ENCODE data around the gene CKS1B. TPM values are rescaled to one million over a fixed set of nuclear protein-coding genes. Genes with fewer than 3 reads are reported as not detected.
A peak's percentile ranks its signal among the peaks of the same experiment; 100 is the strongest.
"Not testable (repeated sequence)": the region's sequence is repeated elsewhere in the genome, so short reads cannot be mapped to it uniquely, and the experiment has no call there.

Gene CKS1B
- total and polyA plus RNA-seq, 9 donors: 57.1 to 84.9 (median 69.9) TPM

DNA sequence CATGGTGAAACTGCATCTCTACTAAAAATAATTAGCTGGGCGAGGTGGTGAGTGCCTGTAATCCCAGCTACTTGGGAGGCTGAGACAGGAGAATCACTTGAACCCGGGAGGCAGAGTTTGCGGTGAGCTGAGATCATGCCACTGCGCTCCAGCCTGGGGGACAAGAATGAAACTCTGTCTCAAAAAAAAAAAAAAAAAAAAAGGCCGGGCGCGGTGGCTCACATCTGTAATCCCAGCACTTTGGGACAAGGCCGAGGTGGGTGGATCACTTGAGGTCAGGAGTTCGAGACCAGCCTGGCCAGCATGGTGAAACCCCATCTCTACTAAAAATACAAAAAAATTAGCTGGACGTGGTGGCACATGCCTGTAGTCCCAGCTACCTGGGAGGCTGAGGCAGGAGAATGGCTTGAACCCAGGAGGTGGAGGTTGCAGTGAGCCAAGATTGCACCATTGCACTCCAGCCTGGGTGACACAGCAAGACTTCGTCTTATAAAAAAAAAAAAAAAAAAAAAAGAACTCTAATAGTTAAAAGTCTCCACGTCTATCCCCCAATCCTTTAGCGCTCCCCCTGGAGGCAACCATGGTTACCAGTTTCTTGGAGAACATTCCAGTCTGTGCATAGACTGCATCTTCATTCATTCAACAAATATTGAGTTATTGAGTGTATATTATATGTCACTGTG, 21.0 kb downstream of the CKS1B start:
- not testable (repeated sequence) for H3K9me3 ChIP-seq (replicated peaks; ENCODE audit: control insufficient read depth, low read depth, low read length); H3K36me3 ChIP-seq (ENCODE audit: control insufficient read depth, insufficient read depth, low read length); H3K27me3 ChIP-seq (ENCODE audit: control insufficient read depth, insufficient read depth, low read length); H3K4me3 ChIP-seq (ENCODE audit: low read length); H3K27ac ChIP-seq (ENCODE audit: low read length)
- H3K4me1 ChIP-seq (ENCODE audit: control insufficient read depth, insufficient read depth, low read length): peaks cover 17% of the 10 kb centered on the region
- WGBS (ENCODE audit: insufficient coverage): no CpG with 5 or more reads among the region's 13 CpGs
- DNase-seq: peak; percentile 76

DNA sequence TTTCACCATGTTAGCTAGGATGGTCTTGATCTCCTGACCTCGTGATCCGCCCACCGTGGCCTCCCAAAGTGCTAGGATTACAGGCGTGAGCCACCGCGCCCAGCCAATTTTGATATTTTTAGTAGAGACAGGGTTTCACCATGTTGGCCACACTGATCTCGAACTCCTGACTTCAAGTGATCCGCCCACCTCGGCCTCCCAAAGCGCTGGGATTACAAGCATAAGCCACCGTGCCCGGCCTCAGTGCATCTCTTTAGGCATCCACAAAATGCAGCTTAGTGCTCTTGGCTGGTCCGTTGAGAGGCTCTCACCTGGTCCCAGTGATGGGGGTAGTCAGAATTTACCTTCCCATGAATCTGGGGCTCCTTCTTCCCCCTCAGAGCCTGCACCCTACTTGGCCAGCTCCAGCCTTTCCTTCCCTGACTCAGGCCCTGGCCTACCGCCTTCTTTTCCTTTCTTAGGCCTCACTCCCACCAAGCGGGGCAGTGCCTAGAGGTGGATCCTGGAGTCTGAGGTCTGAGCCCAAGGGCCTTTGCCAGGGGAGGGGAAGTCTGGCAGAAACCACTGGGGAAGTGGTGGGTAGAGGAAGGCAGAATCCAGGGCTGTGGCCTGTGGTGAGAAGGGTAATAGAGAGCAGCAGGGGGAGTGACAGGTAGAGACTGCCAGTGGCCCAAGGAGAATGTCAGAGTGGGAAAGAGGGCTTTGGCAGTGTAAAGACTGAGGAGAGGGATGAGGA, 22.7 kb downstream of the CKS1B start:
- Histone ChIP-seq H3K9me3 (replicated peaks; ENCODE audit: control insufficient read depth, low read depth, low read length) (no peaks in the 10 kb centered on the region), H3K27me3 (ENCODE audit: control insufficient read depth, insufficient read depth, low read length) (no peaks in the 10 kb centered on the region), H3K4me1 (ENCODE audit: control insufficient read depth, insufficient read depth, low read length) (peaks cover 27% of the 10 kb centered on the region), H3K4me3 (ENCODE audit: low read length) (no peak overlapping the region), H3K27ac (ENCODE audit: low read length) (no peak overlapping the region), H3K36me3 (ENCODE audit: control insufficient read depth, insufficient read depth, low read length) (no peaks in the 10 kb centered on the region)
- no peak for DNase-seq
- 89% methylated on average over 10 of the region's 15 CpGs for WGBS (ENCODE audit: insufficient coverage)

DNA sequence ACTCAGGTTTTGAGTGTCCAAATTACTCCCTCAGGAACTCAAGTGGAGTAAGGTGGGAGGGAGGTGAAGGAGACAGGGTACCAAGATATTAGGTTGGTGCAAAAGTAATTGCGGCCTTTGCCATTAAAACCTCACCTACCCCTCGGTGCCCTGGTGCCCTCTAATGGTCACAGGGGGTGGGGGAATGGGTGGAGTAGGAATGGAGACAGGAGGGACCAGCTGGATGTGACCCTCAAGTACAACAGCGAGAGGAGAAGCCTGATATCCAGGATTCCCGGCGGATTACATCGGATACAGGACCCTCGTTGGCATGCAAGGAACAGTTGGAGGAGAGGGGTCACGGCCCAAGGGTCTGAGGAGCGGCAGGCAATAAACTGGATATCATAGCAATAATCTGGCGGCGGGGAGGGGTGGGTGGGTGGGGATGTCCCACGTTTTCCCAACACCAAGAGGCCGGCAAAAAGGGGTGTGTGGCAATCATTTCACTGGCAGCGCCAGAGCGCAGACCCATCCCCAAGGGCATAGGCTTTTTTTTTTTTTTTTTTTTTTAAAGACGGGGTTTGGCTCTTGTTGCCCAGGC, 23.8 kb downstream of the CKS1B start:
- 72% methylated on average over 8 of the region's 16 CpGs for WGBS (ENCODE audit: insufficient coverage)
- Histone ChIP-seq H3K4me1 (ENCODE audit: control insufficient read depth, insufficient read depth, low read length) (peaks cover 33% of the 10 kb centered on the region), H3K9me3 (replicated peaks; ENCODE audit: control insufficient read depth, low read depth, low read length) (no peaks in the 10 kb centered on the region), H3K27me3 (ENCODE audit: control insufficient read depth, insufficient read depth, low read length) (no peaks in the 10 kb centered on the region), H3K36me3 (ENCODE audit: control insufficient read depth, insufficient read depth, low read length) (no peaks in the 10 kb centered on the region), H3K27ac (ENCODE audit: low read length) (no peak overlapping the region), H3K4me3 (ENCODE audit: low read length) (no peak overlapping the region)
- no peak for DNase-seq

DNA sequence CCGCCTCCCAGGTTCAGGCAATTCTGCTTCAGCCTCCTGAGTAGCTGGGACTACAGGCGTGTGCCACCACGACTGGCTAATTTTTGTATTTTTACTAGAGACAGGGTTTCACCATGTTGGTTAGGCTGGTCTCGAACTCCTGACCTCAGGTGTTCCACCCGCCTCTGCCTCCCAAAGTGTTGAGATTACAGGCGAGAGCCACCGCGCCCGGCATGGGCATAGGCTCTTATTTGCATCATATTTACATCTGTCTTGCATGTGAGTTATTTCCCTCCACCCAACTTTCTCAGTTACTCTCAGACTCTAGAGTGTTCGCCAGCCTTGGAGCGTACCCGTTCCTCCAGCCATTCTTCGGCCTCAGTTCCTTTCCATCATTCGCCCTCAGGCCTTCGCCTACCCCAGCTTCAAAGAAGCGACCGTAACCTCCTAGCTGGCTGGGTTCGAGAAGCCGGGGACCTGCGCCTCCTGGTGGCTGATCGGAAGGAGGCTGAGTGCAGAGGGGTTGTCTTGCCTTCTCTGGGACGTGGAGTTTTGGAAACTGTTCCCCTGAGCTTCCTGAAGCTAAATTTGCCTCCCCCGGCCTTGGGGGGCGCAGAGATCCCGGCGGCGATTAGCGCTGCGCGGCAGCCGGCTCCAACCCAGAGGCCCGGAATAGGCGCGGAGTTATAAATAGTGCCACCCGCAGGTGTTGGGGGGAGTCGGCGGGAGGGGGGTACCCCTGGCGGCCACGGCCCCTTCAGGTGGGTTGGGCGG, 24.5 kb downstream of the CKS1B start:
- Histone ChIP-seq H3K9me3 (replicated peaks; ENCODE audit: control insufficient read depth, low read depth, low read length) (no peaks in the 10 kb centered on the region), H3K27ac (ENCODE audit: low read length) (peak overlapping the region; percentile 96), H3K36me3 (ENCODE audit: control insufficient read depth, insufficient read depth, low read length) (no peaks in the 10 kb centered on the region), H3K4me1 (ENCODE audit: control insufficient read depth, insufficient read depth, low read length) (peaks cover 39% of the 10 kb centered on the region), H3K27me3 (ENCODE audit: control insufficient read depth, insufficient read depth, low read length) (no peaks in the 10 kb centered on the region), H3K4me3 (ENCODE audit: low read length) (peak overlapping the region; percentile 86)
- 11% methylated on average over 18 of the region's 40 CpGs for WGBS (ENCODE audit: insufficient coverage)
- peak; percentile 86 for DNase-seq

- WGBS (ENCODE audit: insufficient coverage): under 1% methylated on average over 39 of the region's 50 CpGs
- H3K4me3 ChIP-seq (ENCODE audit: low read length): peak overlapping the region; percentile 86
- H3K9me3 ChIP-seq (replicated peaks; ENCODE audit: control insufficient read depth, low read depth, low read length): no peaks in the 10 kb centered on the region
- H3K27me3 ChIP-seq (ENCODE audit: control insufficient read depth, insufficient read depth, low read length): no peaks in the 10 kb centered on the region
- H3K27ac ChIP-seq (ENCODE audit: low read length): peak overlapping the region; percentile 96
- DNase-seq: no peak
- H3K4me1 ChIP-seq (ENCODE audit: control insufficient read depth, insufficient read depth, low read length): peaks cover 47% of the 10 kb centered on the region
- H3K36me3 ChIP-seq (ENCODE audit: control insufficient read depth, insufficient read depth, low read length): no peaks in the 10 kb centered on the region
Observed at GRCh38 chr1:154999571-155000410, 25.3 kb downstream of the CKS1B start.

DNA sequence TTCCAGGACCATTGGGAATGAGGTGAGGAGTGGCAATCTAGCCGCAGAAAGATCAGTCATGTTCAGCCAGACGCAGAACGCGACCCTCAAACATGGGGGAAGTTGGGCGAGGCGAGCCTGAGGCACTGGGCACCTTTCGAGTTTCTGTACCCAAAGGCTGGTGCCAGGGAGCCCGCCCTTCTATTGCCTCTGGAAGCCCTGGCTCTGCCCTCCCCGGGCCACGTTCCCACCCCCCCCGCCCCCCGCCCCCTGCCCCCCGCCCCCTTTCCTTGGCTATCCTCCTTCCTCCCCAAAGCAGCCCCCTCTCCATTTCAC, 25.9 kb downstream of the CKS1B start:
- WGBS (ENCODE audit: insufficient coverage): 0% methylated on average over 6 of the region's 13 CpGs
- H3K36me3 ChIP-seq (ENCODE audit: control insufficient read depth, insufficient read depth, low read length): no peaks in the 10 kb centered on the region
- H3K4me1 ChIP-seq (ENCODE audit: control insufficient read depth, insufficient read depth, low read length): peaks cover 51% of the 10 kb centered on the region
- H3K27me3 ChIP-seq (ENCODE audit: control insufficient read depth, insufficient read depth, low read length): no peaks in the 10 kb centered on the region
- peak overlapping the region; percentile 96 for H3K27ac ChIP-seq (ENCODE audit: low read length)
- DNase-seq: peak; percentile 62
- no peaks in the 10 kb centered on the region for H3K9me3 ChIP-seq (replicated peaks; ENCODE audit: control insufficient read depth, low read depth, low read length)
- H3K4me3 ChIP-seq (ENCODE audit: low read length): peak overlapping the region; percentile 86

- peak overlapping the region; percentile 86 for H3K4me3 ChIP-seq (ENCODE audit: low read length)
- H3K9me3 ChIP-seq (replicated peaks; ENCODE audit: control insufficient read depth, low read depth, low read length): no peaks in the 10 kb centered on the region
- peak overlapping the region; percentile 96 for H3K27ac ChIP-seq (ENCODE audit: low read length)
- under 1% methylated on average over 19 of the region's 43 CpGs for WGBS (ENCODE audit: insufficient coverage)
- DNase-seq: peak; percentile 97
- H3K27me3 ChIP-seq (ENCODE audit: control insufficient read depth, insufficient read depth, low read length): no peaks in the 10 kb centered on the region
- H3K4me1 ChIP-seq (ENCODE audit: control insufficient read depth, insufficient read depth, low read length): peaks cover 56% of the 10 kb centered on the region
- H3K36me3 ChIP-seq (ENCODE audit: control insufficient read depth, insufficient read depth, low read length): no peaks in the 10 kb centered on the region
Observed at GRCh38 chr1:155000726-155001424, 26.4 kb downstream of the CKS1B start.

DNA sequence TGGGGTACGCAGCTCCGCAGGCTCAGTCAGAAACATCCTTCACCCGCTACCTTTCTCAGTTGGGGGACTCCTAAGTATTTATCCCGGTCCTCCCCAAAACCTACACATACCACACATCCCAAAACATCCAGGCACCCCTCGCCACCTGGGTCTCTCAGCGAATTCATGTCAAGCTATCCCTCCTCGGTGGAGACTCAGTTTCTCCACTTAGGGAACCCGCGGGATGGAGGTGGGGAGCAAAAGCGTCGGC, 26.9 kb downstream of the CKS1B start:
- WGBS (ENCODE audit: insufficient coverage): 0% methylated on average over 4 of the region's 11 CpGs
- H3K27ac ChIP-seq (ENCODE audit: low read length): peak overlapping the region; percentile 96
- DNase-seq: no peak
- peaks cover 61% of the 10 kb centered on the region for H3K4me1 ChIP-seq (ENCODE audit: control insufficient read depth, insufficient read depth, low read length)
- no peaks in the 10 kb centered on the region for H3K9me3 ChIP-seq (replicated peaks; ENCODE audit: control insufficient read depth, low read depth, low read length)
- no peaks in the 10 kb centered on the region for H3K36me3 ChIP-seq (ENCODE audit: control insufficient read depth, insufficient read depth, low read length)
- no peaks in the 10 kb centered on the region for H3K27me3 ChIP-seq (ENCODE audit: control insufficient read depth, insufficient read depth, low read length)
- H3K4me3 ChIP-seq (ENCODE audit: low read length): peak overlapping the region; percentile 86

GRCh38 chr1:155001675-155002463, 27.4 kb downstream of the CKS1B start:
- Histone ChIP-seq H3K27me3 (ENCODE audit: control insufficient read depth, insufficient read depth, low read length) (no peaks in the 10 kb centered on the region), H3K4me3 (ENCODE audit: low read length) (peak overlapping the region; percentile 86), H3K9me3 (replicated peaks; ENCODE audit: control insufficient read depth, low read depth, low read length) (no peaks in the 10 kb centered on the region), H3K27ac (ENCODE audit: low read length) (peak overlapping the region; percentile 96), H3K4me1 (ENCODE audit: control insufficient read depth, insufficient read depth, low read length) (peaks cover 64% of the 10 kb centered on the region), H3K36me3 (ENCODE audit: control insufficient read depth, insufficient read depth, low read length) (no peaks in the 10 kb centered on the region)
- WGBS (ENCODE audit: insufficient coverage): 0% methylated on average over 7 of the region's 38 CpGs
- peak; percentile 100 for DNase-seq
